Measurements from ENCODE around the gene EIF4G3.
"Not testable (repeated sequence)": the region's sequence is repeated elsewhere in the genome, so short reads cannot be mapped to it uniquely, and the experiment has no call there.

EIF4G3 gene

GRCh38 chr1:21067551-21068227 is 109.0 kb downstream of the EIF4G3 start:
- no peak for DNase-seq (ENCODE audit: low read depth)

- no peak for DNase-seq (ENCODE audit: low read depth)
These were observed 110.2 kb downstream of the EIF4G3 start for GRCh38 chr1:21066356-21067012.

GRCh38 chr1:21065851-21066250 is 110.8 kb downstream of the EIF4G3 start:
- no peak for DNase-seq (ENCODE audit: low read depth)

- DNase-seq (ENCODE audit: low read depth), result no peak
These were observed 112.6 kb downstream of the EIF4G3 start for GRCh38 chr1:21064057-21064456.

- DNase-seq (ENCODE audit: low read depth), result no peak
These were observed 116.2 kb downstream of the EIF4G3 start for GRCh38 chr1:21060523-21060922.

GRCh38 chr1:21059021-21059420 is 117.7 kb downstream of the EIF4G3 start:
- no peak for DNase-seq (ENCODE audit: low read depth)

GRCh38 chr1:21058035-21058793 is 118.5 kb downstream of the EIF4G3 start:
- no peak for DNase-seq (ENCODE audit: low read depth)

- DNase-seq (ENCODE audit: low read depth), result not testable (repeated sequence)
These were observed 123.3 kb downstream of the EIF4G3 start for GRCh38 chr1:21053189-21053928.

GRCh38 chr1:21052034-21052433 is 124.7 kb downstream of the EIF4G3 start:
- DNase-seq (ENCODE audit: low read depth), result no peak

- DNase-seq (ENCODE audit: low read depth), result no peak
These were observed 125.4 kb downstream of the EIF4G3 start for GRCh38 chr1:21051177-21051825.

GRCh38 chr1:21050031-21050430 is 126.7 kb downstream of the EIF4G3 start:
- no peak for DNase-seq (ENCODE audit: low read depth)

- no peak for DNase-seq (ENCODE audit: low read depth)
These were observed 128.2 kb downstream of the EIF4G3 start for GRCh38 chr1:21048462-21048861.

- no peak for DNase-seq (ENCODE audit: low read depth)
These were observed 130.6 kb downstream of the EIF4G3 start for GRCh38 chr1:21046132-21046531.

- DNase-seq (ENCODE audit: low read depth), result no peak
These were observed 131.3 kb downstream of the EIF4G3 start for GRCh38 chr1:21045351-21045750.

- peak; percentile 24 for DNase-seq (ENCODE audit: low read depth)
These were observed 133.6 kb downstream of the EIF4G3 start for GRCh38 chr1:21042929-21043605.

- DNase-seq (ENCODE audit: low read depth), result no peak
These were observed 135.2 kb downstream of the EIF4G3 start for GRCh38 chr1:21041541-21041940.

- no peak for DNase-seq (ENCODE audit: low read depth)
These were observed 139.6 kb downstream of the EIF4G3 start for GRCh38 chr1:21037091-21037490.

GRCh38 chr1:21035794-21036193 is 140.9 kb downstream of the EIF4G3 start:
- no peak for DNase-seq (ENCODE audit: low read depth)

GRCh38 chr1:21034725-21035628 is 141.7 kb downstream of the EIF4G3 start:
- no peak for DNase-seq (ENCODE audit: low read depth)

- no peak for DNase-seq (ENCODE audit: low read depth)
These were observed 144.0 kb downstream of the EIF4G3 start for GRCh38 chr1:21032741-21033140.

All from GM04504 (cell line).